Right lobe of liver (tissue), 4 donors: Measurements from ENCODE around the gene TPST1.

Experiments
- POLR2A ChIP-seq: fragments of 450-650 bp; IDR thresholded peaks from one replicate; pipeline ENCODE4 v1.6.1; 2017; ENCODE audit warnings: antibody characterized with exemption, mild to moderate bottlenecking
- TF ChIP-seq, protein P1 (sequence below), 4 donors: fragments of 200-600 bp in 3 of 4; fragments of 450-650 bp in 1 of 4; IDR thresholded peaks; one replicate each; pipeline versions ENCODE4 v1.5.1 to v1.8.0; 2016 to 2022; ENCODE audit warnings: antibody characterized with exemption in 4 of 4, mild to moderate bottlenecking in 2 of 4
- donor health status: DM: no; HTN: no; CAD: no.
- donor health status: DM: no; HTN: no; CAD: no.
- donor health status: DM: no; HTN: yes; CAD: no.

DNA sequence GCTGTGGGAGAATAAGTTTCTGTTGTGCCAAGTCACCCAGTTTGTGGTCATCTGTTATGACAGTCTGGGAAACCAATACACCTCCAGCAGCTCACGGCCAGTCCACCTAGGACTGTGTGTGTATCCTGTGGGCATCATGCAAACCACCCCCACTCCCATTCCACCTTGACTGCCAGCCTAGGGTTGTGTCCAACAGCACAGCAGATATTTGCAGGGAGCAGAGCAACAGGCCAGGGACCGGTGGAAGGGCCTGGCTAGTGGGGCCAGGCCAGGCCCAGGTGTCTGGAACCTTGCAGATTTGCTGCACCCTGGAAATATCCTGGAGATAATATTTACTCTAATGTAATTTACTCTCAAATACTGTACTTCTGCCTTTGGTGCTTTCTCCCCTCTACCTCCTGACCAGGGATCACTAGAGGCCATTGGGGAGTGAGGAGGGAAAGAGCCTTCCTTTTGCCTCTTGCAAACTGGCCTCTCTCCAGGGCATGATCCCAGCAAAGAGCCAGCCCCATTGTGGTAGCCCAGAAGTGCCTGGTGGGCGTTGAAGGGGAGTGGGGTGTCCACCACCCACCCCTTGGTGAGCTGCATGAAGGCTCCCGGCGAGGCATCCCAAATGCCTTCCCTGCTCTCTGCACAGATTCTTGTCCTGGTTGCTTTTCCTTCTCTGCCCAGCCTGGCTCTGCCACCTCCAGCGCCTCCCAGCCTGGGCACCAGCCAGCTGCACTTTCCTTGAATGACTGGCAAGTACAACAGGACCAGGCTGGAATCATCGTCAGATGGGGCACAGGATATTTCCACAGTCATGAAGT lies 15.2 kb upstream of the TPST1 start:
- TF ChIP-seq, protein P1, sequence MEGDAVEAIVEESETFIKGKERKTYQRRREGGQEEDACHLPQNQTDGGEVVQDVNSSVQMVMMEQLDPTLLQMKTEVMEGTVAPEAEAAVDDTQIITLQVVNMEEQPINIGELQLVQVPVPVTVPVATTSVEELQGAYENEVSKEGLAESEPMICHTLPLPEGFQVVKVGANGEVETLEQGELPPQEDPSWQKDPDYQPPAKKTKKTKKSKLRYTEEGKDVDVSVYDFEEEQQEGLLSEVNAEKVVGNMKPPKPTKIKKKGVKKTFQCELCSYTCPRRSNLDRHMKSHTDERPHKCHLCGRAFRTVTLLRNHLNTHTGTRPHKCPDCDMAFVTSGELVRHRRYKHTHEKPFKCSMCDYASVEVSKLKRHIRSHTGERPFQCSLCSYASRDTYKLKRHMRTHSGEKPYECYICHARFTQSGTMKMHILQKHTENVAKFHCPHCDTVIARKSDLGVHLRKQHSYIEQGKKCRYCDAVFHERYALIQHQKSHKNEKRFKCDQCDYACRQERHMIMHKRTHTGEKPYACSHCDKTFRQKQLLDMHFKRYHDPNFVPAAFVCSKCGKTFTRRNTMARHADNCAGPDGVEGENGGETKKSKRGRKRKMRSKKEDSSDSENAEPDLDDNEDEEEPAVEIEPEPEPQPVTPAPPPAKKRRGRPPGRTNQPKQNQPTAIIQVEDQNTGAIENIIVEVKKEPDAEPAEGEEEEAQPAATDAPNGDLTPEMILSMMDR (IDR thresholded peaks at IDR 0.05): no peak
- TF ChIP-seq POLR2A: no peak
